ENCODE data around the gene NAPA.

Gene NAPA

DNA sequence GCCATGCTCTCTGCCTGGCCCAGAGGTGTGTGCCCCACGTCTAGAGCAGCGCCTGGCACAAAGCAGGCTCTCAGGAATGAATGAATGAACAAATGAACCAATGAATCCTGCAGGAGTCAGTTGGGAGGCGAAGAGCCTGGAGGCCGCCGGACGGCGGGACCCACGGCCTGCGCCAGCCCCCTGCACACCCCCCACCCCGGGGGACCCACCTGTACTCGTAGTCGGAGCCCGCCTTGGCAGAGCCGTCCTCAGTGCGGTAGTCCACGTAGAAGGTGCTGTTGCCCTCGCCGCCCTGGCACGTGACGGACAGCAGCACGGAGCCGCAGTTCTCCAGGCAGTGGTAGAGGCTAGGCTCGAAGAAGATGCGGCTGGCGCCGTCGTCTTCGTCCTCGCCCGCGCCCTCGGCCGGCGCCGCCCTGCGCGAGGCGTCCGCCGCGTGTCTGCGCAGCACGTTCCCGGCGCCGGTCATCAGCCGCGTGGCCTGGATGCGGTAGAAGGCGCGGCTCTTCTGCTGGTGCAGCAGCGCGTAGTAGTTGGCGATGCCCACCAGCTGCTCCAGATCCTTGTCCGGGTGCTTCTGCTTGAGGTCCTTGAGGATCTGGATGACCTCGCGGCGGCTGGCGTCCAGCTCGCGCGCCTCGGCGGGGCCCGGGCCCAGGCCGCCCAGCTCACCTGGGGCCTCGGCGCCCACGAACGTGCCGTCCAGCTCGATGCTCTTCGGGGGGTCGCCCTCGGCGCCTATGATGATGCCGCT is 58.0 kb downstream of the NAPA start:
- DNase-seq = no peak

GRCh38 chr19:47450478-47450877 is 64.4 kb downstream of the NAPA start:
- DNase-seq = no peak

DNA sequence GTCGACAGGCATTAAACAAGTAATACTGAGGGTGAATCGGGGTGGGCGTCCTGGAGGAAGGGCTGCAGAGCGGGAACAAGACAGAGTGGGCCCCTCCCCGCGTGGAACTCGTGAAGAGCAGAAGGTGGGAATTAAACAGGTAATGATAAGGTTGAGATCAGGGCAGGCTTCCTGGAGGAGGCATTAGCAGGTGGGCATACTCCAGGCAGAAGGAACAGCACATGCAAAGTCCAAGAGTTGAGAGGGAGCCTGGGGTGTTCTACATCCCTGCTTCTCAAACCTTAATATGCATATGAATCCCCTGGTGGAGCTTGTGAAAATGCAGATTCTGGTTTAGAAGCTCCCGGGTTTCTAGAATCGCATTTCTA is 66.5 kb downstream of the NAPA start:
- no peak for DNase-seq

DNA sequence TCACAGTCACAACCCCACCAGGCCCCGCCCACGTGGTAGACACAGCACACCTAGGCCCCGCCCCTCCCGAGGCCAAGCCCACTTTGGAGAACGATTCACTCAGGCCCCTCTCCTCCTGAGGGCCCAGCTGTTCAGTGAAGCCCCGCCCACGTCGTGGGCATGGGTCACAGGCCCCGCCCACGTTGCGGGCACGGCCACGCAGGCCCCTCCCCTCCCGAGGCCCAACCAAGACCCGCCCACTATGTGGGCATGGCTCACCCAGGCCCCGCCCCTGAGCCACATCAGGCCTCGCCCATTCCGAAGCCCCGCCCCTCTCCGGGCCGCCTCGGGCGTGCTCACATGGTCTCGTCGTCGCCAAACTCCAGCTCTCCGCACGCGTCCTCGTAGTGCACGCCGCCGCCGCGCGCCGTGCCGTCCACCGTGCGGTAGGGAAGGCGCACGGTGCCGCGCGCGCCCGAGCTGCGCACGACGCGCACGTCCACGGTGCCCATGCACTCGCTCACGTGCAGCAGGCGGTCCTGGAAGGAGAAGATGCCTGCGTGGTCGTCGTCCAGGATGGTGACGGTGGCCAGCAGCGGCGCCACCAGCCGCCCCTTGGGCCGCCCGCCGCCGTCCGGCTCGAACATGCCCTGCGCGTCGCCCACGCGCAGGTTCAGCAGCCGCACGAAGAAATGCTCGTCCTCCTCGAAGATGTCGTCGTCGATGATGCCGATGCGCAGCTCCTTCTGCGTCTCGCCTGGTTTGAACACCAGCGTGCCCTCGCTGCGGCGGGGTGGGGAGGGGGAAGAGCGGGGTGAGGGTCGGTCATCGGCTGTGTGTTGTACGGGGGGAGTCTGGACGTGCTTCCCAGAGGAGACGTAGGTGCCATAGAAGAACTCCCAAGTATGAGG is 67.1 kb downstream of the NAPA start:
- no peak for DNase-seq

DNA sequence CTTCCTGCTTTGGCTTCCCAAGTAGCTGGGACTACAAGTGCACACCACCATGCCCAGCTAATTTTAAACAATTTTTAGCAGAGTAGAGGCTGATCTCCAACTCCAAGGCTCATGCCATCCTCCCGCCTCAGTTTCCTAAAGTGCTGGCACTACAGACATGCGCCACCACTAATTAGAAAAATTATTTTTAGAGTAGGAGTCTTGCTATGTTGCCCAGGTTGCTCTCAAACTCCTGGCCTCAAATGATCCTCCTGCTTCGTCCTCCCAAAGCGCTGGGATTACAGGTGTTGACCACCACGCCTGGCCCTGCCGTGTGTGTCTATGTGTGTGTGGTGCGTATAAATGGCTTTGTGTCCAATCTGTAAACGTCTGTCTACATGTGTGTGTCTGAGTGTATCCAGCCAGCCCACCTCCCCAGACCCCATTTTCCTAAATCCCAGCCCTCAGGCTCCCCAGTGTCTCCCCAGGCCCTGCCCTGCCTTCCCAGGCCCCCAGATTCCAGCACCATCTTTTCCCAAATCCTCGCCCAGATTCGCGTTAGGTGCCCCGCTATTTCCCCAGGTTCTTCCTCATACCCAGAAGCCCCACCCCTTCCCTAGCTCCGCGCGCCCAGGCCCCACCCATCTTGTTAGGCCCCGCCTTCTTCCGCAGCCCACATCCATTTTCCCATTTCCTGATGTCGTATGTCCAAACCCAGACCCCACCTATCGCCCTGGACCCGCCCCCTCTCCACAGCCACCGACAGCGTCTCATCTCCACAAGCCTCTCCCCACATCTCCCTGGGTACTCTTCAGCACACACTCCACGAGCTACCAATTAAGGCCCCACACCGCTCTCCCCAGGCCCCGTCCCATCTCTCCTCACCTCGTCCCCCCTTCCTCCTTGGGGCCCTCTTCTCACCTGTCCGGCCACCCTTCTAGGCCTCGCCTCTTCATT is 68.1 kb downstream of the NAPA start:
- DNase-seq = peak; percentile 25

GRCh38 chr19:47445937-47446402 is 68.9 kb downstream of the NAPA start:
- peak; percentile 16 for DNase-seq

DNA sequence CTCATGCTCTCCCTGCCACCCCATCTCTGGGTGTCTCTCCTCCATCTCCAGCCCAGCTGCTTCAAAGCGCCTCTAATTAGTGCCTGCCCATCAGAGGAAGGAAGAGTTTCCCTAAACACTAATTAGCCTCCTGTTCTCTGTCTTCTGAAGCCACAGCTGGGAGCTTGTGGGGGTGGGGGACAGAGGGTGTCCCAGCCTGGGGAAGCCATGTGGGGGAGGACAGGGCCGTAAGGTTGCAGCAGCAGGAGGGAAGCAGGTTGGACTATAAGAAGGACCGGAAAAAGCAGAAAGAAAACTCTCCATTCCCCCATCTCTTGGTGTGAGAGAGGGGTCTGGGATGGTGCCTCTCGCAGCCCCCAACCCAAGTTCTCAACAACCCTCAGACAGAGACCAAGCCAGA is 69.3 kb downstream of the NAPA start:
- DNase-seq = no peak

GRCh38 chr19:47444388-47444821 is 70.5 kb downstream of the NAPA start:
- no peak for DNase-seq

- DNase-seq = no peak
Measured at GRCh38 chr19:47443331-47443730, 71.5 kb downstream of the NAPA start.

- DNase-seq = no peak
Measured at GRCh38 chr19:47438793-47439220, 76.1 kb downstream of the NAPA start.
